Adrenal gland (tissue), 5 donors: ENCODE results near the gene FAM9B.

Experiments used
- CTCF ChIP-seq, 6 experiments: fragments of 450-650 bp in 4 of 6; fragments of 200-600 bp in 2 of 6; sonication (generic) in 1 of 6; IDR thresholded peaks; 1 replicate in 5 of 6; 2 replicates in 1 of 6; pipeline versions ENCODE4 v1.5.1 to v1.8.0; 2016 to 2021; ENCODE audit warnings: antibody characterized with exemption in 6 of 6, mild to moderate bottlenecking in 2 of 6, moderate library complexity in 1 of 6
- POLR2A ChIP-seq, 2 donors: fragments of 450-650 bp; IDR thresholded peaks; one replicate each; pipeline ENCODE4 v1.6.1; 2017; ENCODE audit warnings: antibody characterized with exemption in 2 of 2, mild to moderate bottlenecking in 2 of 2, moderate library complexity in 1 of 2
- donor health status: DM: no; HTN: no; CAD: no.

DNA sequence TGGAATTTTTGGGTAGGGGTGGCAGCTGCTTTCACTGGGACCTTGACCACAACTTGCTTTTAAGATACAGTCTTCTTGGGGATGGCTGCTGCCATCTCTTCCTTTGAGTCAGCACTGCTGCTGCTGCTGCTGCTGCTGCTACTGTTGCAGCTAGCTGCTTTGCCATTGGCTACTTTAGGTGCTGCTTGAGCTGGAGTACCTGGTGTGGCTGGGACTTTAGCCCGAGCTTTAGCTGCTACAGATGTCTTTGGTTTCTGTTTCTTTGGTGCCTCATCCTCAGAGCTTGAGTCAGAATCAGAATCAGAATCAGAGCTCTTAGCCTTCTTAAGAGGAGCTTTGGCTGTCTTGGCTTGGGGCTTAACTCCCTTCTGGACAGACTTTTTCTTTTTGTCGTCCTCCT is 52.2 kb downstream of the FAM9B start:
- no peak for TF ChIP-seq CTCF (IDR thresholded peaks at IDR 0.05)
- no peak for TF ChIP-seq POLR2A (IDR thresholded peaks at IDR 0.05)
